GM19239 (cell line): ENCODE data around the gene GSTK1.
"Not testable (repeated sequence)": the region's sequence is repeated elsewhere in the genome, so short reads cannot be mapped to it uniquely, and the experiment has no call there.

Source experiments
- DNase-seq: peaks from one replicate; pipeline ENCODE4 v3.0.0; 2011; ENCODE audit warnings: low spot score; ENCODE audit not compliant: insufficient read length
- FAIRE-seq: peaks from 2 replicates; lab custom pipeline; 2011; peaks lifted over from hg19 to GRCh38; lab: Jason Lieb, UNC

The GSTK1 gene

GRCh38 chr7:143264196-143264568, 941 bp downstream of the GSTK1 start:
- not testable (repeated sequence) for FAIRE-seq, DNase-seq

DNA sequence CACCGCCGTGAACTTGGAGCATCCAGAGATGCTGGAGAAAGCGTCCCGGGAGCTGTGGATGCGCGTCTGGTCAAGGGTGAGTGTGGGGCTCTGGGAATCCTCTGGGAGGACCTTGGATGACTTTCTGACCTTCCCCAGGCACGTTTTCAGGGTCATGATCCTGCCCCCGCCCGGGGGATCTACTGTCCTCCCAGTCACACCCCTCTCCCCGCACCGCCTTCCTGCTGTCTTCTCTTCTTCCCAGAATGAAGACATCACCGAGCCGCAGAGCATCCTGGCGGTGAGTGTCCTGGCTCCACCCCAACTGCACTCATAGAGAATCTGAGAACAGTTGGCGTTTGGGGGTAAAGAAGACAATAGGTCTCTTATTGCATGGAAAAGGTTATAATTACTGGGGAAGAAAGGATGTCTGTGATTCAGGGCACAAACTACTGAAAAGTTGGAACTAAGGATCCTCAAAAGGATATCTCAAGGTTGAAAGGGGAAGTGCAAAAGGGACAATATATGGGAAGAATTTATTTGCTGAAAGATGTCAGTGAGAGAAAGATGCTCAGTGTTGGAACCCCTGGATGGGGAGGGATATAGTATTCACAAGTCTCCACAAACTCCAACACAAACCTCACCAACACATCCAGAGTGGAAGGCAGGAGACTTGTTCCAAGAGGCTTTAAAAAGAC, 1.9 kb downstream of the GSTK1 start:
- no peak for FAIRE-seq
- DNase-seq, result no peak

GRCh38 chr7:143269251-143269650, 6.0 kb downstream of the GSTK1 start:
- no peak for FAIRE-seq
- DNase-seq, result no peak

DNA sequence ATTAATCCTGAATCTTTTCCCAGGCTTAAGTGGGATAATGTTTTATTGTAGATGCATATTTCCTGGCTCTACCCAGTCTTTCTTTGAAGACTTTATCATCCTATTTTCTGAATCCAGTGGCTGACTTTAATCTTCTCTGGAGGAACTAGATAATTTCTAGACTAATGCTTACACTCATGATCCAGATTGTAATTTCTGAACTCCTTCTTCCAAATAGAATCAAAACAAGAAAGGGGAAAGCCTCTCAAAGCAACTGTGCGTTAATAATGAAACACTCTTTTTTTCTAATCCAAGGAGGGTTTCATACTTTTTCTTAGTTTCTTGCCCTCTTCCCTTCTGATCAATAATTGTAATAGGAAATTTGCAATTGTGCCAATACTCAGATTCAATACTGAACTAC, 8.0 kb downstream of the GSTK1 start:
- DNase-seq (no peak), FAIRE-seq (no peak)

GRCh38 chr7:143272871-143273270, 9.6 kb downstream of the GSTK1 start:
- FAIRE-seq, result no peak
- DNase-seq, result no peak

- FAIRE-seq, result no peak
- no peak for DNase-seq
These were observed 16.2 kb downstream of the GSTK1 start for GRCh38 chr7:143279186-143280098.

GRCh38 chr7:143280160-143280559, 16.9 kb downstream of the GSTK1 start:
- no peak for FAIRE-seq

DNA sequence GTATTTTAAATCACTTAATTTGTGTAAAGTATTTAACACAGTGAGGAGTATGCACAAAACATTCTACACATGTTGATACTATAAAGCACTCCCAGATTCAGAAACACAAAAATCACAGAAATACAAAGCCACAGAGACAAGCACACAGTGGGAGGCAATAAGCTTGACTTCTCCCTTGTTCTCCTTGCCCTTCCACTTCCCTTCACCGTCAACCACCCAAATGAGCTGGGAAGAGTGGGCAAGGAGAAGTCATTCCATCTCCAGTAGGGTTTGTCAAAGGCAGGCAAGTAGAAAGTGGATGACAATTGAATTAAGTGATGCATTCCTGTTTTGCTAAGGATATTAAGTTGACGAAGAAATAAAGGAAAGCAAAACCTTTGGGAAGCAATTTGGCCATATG, 17.3 kb downstream of the GSTK1 start:
- FAIRE-seq (no peak), DNase-seq (no peak)

More at GRCh38 chr7:143280160-143280559, 16.9 kb downstream of the GSTK1 start:
- no peak for DNase-seq

GRCh38 chr7:143281529-143281928, 18.3 kb downstream of the GSTK1 start:
- DNase-seq (no peak), FAIRE-seq (no peak)

GRCh38 chr7:143282124-143282523, 18.9 kb downstream of the GSTK1 start:
- no peak for FAIRE-seq
- DNase-seq, result no peak

DNA sequence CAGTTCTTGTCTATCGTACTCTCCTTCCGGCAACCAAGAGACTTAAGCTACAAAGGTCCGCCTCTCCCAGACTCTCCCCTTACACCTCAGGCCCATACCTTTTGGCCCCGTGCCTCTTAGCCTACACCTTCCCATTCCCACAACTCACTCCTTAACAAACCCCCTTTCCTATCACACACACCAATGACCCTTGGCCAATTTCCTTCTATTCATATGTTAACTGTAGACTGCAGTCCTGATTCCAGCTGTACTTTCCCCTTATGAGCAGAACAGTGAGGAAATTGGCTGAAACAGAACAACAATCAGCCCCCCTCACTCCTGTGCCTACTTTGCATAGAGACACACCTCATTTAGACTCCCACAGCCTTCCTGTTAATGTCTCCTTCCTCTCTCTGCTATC, 20.1 kb downstream of the GSTK1 start:
- DNase-seq (no peak), FAIRE-seq (no peak)

- no peak for FAIRE-seq
- DNase-seq, result no peak
These were observed 21.6 kb downstream of the GSTK1 start, which contains the start of gene TMEM139 for GRCh38 chr7:143284591-143285469. Gene TMEM139, plus strand, starts transcription at chr7:143284958. Its CDS starts 1,000 bp downstream, at chr7:143285958.

- DNase-seq, result no peak
- no peak for FAIRE-seq
These were observed 22.2 kb downstream of the GSTK1 start for GRCh38 chr7:143285470-143285778.

GRCh38 chr7:143285806-143286521, 22.7 kb downstream of the GSTK1 start:
- FAIRE-seq (no peak), DNase-seq (no peak)

DNA sequence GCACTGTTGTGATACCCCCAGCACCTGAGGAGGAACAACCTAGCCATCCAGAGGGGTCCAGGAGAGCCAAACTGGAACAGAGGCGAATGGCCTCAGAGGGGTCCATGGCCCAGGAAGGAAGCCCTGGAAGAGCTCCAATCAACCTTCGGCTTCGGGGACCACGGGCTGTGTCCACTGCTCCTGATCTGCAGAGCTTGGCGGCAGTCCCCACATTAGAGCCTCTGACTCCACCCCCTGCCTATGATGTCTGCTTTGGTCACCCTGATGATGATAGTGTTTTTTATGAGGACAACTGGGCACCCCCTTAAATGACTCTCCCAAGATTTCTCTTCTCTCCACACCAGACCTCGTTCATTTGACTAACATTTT, 23.3 kb downstream of the GSTK1 start:
- DNase-seq (no peak), FAIRE-seq (no peak)

DNA sequence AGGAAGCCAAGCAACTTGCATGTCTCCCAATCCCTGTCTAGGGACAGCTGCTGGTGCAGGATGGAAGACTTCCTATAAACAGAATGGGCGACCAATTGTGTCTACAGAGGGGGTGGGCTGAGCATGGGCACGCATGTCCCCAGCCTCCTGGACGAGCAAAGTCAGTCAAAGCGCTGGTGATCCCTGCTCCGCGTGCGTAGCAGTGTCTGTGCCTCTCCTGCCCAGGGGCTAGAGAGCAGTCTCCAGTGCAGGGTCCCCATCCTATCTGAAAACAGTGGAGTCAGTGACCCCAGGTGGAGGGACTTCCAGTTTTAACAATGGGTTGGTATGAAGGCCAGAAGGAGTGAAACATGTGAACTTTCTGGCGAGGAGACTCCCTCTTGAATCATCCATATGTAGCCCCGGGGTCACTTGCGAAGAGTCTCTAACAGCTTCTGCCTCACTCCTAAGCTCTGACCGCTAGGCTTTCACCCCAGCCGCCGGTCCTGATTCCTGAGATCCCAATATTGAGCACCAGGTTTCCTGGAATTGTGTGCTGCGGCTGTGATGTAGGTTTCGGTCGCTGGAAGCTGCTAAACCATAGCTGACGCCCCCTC, 24.2 kb downstream of the GSTK1 start:
- FAIRE-seq, result peak; percentile 23
- DNase-seq, result no peak

GRCh38 chr7:143287935-143288826, 24.9 kb downstream of the GSTK1 start, which contains the start of gene CASP2:
Gene CASP2, plus strand, starts transcription at chr7:143288351. Its CDS starts 105 bp downstream, at chr7:143288456.
- FAIRE-seq, result peak; percentile 78
- peak; percentile 92 for DNase-seq

- no peak for FAIRE-seq
- DNase-seq, result no peak
These were observed 25.6 kb downstream of the GSTK1 start for GRCh38 chr7:143288836-143289235.

- no peak for DNase-seq
- no peak for FAIRE-seq
These were observed 26.2 kb downstream of the GSTK1 start for GRCh38 chr7:143289421-143289820.
